Measurements from ENCODE around the gene TRPC5OS.

TRPC5OS gene

DNA sequence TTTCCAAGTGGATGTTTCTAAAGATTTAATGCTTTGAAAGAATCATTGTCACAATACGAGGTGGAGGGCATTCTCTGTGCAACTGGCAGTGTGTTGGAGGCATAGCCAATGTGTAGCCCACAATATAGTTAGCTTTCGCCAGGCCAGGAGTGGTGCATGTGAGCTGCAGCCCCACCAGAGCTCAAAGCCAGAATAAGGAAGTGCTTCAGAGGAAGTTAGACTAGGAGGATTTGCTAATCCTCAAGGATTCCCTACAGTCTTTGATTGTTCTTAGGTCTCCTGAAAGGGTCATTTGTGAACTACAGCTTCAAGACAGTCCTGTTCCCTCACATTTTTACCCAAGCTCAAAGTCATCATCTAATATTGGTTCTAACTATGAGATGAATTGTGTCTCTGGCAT, 16.4 kb downstream of the TRPC5OS start:
- H3K4me3 ChIP-seq (ENCODE audit: low read depth, low read length), result no peak overlapping the region

- H3K4me3 ChIP-seq (ENCODE audit: low read depth, low read length), result no peak overlapping the region
Observed at GRCh38 chrX:111896148-111896547, 20.2 kb downstream of the TRPC5OS start.

DNA sequence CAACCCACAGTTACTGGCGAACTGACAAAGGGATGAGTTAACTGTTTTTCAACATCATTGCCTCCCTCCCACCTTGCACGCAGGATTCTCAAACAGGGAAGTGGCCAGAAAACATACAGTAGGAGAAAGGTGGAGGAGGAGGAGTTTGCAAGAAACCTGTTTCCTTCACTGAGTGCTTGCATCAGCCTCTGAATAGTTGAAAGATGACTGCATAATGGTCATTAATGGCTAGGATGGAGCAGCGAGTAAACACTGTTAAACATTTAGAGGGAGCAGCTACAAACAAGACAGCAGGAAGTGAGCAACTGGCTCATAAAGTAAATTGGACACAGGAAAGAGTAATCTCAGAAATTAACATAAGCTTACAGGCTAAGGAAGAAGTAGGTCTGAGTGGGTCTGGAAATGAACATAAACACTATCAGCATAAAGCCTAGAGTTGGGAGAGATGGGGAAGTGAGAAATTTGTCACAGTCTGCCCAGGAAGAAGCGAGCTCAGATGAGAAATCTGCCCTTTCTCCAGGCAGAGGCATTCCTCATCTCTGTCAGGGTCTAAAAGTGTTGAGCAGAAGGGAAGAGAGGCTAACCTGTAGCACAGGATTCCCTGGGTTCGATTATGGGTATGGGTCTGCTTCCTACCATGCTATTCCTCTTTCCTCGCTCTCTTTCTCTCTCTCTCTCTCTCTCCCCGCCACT, 38.6 kb downstream of the TRPC5OS start:
- H3K4me3 ChIP-seq (ENCODE audit: low read depth, low read length), result no peak overlapping the region

- no peak overlapping the region for H3K4me3 ChIP-seq (ENCODE audit: low read depth, low read length)
Observed at GRCh38 chrX:111917591-111917990, 41.6 kb downstream of the TRPC5OS start.

- H3K4me3 ChIP-seq (ENCODE audit: low read depth, low read length), result no peak overlapping the region
Observed at GRCh38 chrX:111928456-111928855, 52.5 kb downstream of the TRPC5OS start.

Measured in iPS-11a (cell line).